ENCODE data around the gene SRPK1.

Gene SRPK1

GRCh38 chr6:35797837-35798526, 122.9 kb downstream of the SRPK1 start:
- H3K4me2 ChIP-seq (ENCODE audit: low read depth, low read length), result no peak overlapping the region
- H2AFZ ChIP-seq (ENCODE audit: low read length), result no peak overlapping the region
- H3K27ac ChIP-seq (ENCODE audit: low read length), result no peak overlapping the region
- H3K27me3 ChIP-seq (replicated peaks; ENCODE audit: insufficient read depth, low read length), result no peaks in the 10 kb centered on the region
- H3K36me3 ChIP-seq (replicated peaks; ENCODE audit: insufficient read depth, low read length), result no peaks in the 10 kb centered on the region
- H3K4me1 ChIP-seq (ENCODE audit: low read length), result no peaks in the 10 kb centered on the region
- TF ChIP-seq EZH2phosphoT487 (IDR thresholded peaks at IDR 0.05; ENCODE audit: low read length), result no peak
- TF ChIP-seq CTCF (IDR thresholded peaks at IDR 0.05; ENCODE audit: low read length), result no peak
- no peak for TF ChIP-seq EZH2 (optimal IDR thresholded peaks at IDR 0.05; ENCODE audit: low read depth, low read length)
- H3K9ac ChIP-seq (ENCODE audit: low read length), result no peak overlapping the region
- no peaks in the 10 kb centered on the region for H3K79me2 ChIP-seq (ENCODE audit: low read length)
- no peaks in the 10 kb centered on the region for H4K20me1 ChIP-seq (ENCODE audit: insufficient read depth, low read length)
- H3F3A ChIP-seq (ENCODE audit: insufficient read depth, low read length), result no peaks in the 10 kb centered on the region
- DNase-seq, result no peak
- H3K9me2 ChIP-seq (replicated peaks; ENCODE audit: insufficient read depth, low read length), result no peaks in the 10 kb centered on the region
- no peak overlapping the region for H3K4me3 ChIP-seq (ENCODE audit: low read length)
- no peaks in the 10 kb centered on the region for H3K9me3 ChIP-seq (replicated peaks; ENCODE audit: insufficient read depth, low read length)

- Histone ChIP-seq H3K9me3 (replicated peaks; ENCODE audit: insufficient read depth, low read length) (no peaks in the 10 kb centered on the region), H3F3A (ENCODE audit: insufficient read depth, low read length) (no peaks in the 10 kb centered on the region), H3K4me2 (ENCODE audit: low read depth, low read length) (no peak overlapping the region), H4K20me1 (ENCODE audit: insufficient read depth, low read length) (no peaks in the 10 kb centered on the region), H3K9ac (ENCODE audit: low read length) (no peak overlapping the region), H3K36me3 (replicated peaks; ENCODE audit: insufficient read depth, low read length) (no peaks in the 10 kb centered on the region), H3K79me2 (ENCODE audit: low read length) (no peaks in the 10 kb centered on the region), H3K9me2 (replicated peaks; ENCODE audit: insufficient read depth, low read length) (no peaks in the 10 kb centered on the region), H3K4me3 (ENCODE audit: low read length) (no peak overlapping the region), H3K27me3 (replicated peaks; ENCODE audit: insufficient read depth, low read length) (no peaks in the 10 kb centered on the region), H2AFZ (ENCODE audit: low read length) (no peak overlapping the region), H3K27ac (ENCODE audit: low read length) (no peak overlapping the region), H3K4me1 (ENCODE audit: low read length) (no peaks in the 10 kb centered on the region)
- no peak for DNase-seq
- TF ChIP-seq EZH2phosphoT487 (IDR thresholded peaks at IDR 0.05; ENCODE audit: low read length) (no peak), EZH2 (optimal IDR thresholded peaks at IDR 0.05; ENCODE audit: low read depth, low read length) (no peak), CTCF (IDR thresholded peaks at IDR 0.05; ENCODE audit: low read length) (no peak)
These were observed 124.7 kb downstream of the SRPK1 start for GRCh38 chr6:35796236-35796635.

- H2AFZ ChIP-seq (ENCODE audit: low read length), result no peak overlapping the region
- no peak overlapping the region for H3K4me3 ChIP-seq (ENCODE audit: low read length)
- H3F3A ChIP-seq (ENCODE audit: insufficient read depth, low read length), result no peaks in the 10 kb centered on the region
- no peak overlapping the region for H3K4me2 ChIP-seq (ENCODE audit: low read depth, low read length)
- H3K36me3 ChIP-seq (replicated peaks; ENCODE audit: insufficient read depth, low read length), result no peaks in the 10 kb centered on the region
- H3K27me3 ChIP-seq (replicated peaks; ENCODE audit: insufficient read depth, low read length), result no peaks in the 10 kb centered on the region
- H3K9me2 ChIP-seq (replicated peaks; ENCODE audit: insufficient read depth, low read length), result no peaks in the 10 kb centered on the region
- no peaks in the 10 kb centered on the region for H3K79me2 ChIP-seq (ENCODE audit: low read length)
- H3K27ac ChIP-seq (ENCODE audit: low read length), result no peak overlapping the region
- no peak overlapping the region for H3K9ac ChIP-seq (ENCODE audit: low read length)
- H3K9me3 ChIP-seq (replicated peaks; ENCODE audit: insufficient read depth, low read length), result no peaks in the 10 kb centered on the region
- H4K20me1 ChIP-seq (ENCODE audit: insufficient read depth, low read length), result no peaks in the 10 kb centered on the region
- H3K4me1 ChIP-seq (ENCODE audit: low read length), result no peaks in the 10 kb centered on the region
- no peak for DNase-seq
- no peak for TF ChIP-seq CTCF (IDR thresholded peaks at IDR 0.05; ENCODE audit: low read length)
- TF ChIP-seq EZH2 (optimal IDR thresholded peaks at IDR 0.05; ENCODE audit: low read depth, low read length), result no peak
- no peak for TF ChIP-seq EZH2phosphoT487 (IDR thresholded peaks at IDR 0.05; ENCODE audit: low read length)
These were observed 125.3 kb downstream of the SRPK1 start for GRCh38 chr6:35795453-35796071.
